Fibroblast of skin of right quadriceps (primary cell): ENCODE results near the gene TTLL11.
A peak's percentile ranks its signal among the peaks of the same experiment; 100 is the strongest.

Experiments
- DNase-seq: peaks from one replicate; pipeline ENCODE4 v3.0.0-alpha.2; 2013

The TTLL11 gene

DNA sequence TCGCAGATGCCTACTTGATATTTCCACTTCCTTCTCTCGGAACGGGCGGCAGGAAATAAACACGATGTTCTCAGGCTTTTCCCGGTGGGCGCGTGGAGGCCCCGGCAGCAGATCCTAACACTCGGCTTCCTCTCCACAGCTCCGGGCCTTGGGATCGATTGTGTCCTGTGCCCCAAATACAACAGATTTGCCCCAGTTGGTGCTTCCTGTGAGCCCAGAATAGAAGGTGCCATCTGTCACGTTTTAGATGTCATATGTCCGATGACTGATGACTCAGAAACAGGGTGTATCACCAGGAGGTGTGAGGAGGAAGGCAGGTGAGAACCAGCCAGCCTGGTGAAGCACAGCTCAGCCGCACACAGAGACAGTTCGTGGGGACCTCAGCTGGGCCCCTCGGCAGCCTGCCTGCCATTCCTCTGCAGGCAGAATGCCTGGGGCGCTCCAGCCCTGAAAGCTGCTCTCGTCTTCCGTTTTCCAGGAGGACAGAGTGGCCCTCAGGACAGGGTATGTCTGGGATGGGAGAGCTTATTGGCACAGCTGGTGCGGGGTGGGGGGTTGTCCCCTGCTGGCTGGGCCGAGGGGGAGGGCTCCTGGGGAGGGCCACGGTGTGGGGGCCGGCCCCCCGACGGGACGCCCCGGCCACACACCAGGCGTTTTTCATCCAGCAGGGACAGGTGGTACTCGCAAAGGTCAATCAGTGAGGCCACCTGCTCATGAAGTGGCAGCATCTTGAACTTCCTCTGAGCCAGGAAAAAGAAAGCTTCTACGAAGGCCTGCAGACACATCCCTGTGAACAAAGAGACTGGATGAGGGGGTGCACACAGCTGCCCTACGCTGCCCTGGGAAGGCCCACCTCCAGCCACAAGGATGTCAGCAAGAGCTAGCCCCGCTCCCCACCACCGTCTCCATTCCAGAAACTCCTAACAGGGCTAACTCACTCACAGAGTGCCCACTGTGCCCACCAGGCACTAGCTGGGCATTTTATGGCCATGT, 270.7 kb downstream of the TTLL11 start:
- no peak for DNase-seq

DNA sequence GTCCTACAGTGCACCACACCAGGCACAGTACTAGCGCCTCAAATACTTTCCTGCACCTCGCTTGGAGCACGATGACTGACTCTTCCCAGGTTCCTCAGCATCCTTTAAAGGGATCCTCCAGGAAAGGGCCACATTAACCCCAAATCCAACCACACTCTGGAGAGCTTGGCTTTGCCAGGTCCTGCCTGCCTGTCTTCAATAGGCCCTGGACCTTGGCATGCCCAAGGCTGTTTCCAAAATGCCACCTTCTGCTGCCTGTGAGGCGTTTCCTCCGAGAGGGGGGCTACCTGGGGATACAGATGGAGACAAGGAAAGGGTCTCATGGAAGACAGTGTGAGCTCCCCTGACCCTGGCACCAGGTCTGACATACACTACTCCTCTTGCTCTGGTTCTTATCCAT, 271.8 kb downstream of the TTLL11 start:
- DNase-seq = no peak

DNA sequence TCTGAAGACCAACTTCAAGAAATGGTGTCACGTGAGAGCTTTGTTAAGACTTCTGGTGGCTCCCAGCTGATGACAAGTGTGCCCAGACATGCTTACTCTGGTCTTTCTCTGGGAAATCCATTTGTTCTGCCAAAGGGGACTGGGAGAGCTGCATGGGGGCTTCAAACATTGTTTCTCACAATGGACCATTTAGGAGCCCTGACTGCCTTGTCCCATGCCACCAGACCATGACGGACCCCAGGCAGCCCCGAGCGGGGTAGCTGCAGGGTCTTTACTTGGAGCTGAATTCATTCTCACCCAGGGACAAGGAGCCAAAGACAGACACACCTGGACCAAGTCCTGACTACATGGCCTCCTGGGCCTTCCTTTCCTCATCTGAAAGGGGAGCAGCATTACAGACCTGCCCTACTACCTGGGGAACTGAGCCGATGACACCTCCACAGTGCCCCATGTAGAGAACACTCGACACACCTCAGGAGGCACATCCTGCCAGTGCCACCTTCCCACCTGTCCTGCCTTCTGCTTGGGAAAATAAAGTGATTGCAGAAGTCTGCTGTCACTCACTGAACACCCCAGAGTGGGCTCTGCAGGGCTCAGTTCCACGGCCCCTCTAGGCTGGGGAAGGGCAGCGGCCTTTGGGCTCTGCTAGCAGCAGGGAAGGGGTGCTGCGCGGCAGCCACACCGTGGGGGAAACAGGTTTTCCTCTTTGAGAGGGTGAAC, 272.7 kb downstream of the TTLL11 start:
- DNase-seq = no peak

DNA sequence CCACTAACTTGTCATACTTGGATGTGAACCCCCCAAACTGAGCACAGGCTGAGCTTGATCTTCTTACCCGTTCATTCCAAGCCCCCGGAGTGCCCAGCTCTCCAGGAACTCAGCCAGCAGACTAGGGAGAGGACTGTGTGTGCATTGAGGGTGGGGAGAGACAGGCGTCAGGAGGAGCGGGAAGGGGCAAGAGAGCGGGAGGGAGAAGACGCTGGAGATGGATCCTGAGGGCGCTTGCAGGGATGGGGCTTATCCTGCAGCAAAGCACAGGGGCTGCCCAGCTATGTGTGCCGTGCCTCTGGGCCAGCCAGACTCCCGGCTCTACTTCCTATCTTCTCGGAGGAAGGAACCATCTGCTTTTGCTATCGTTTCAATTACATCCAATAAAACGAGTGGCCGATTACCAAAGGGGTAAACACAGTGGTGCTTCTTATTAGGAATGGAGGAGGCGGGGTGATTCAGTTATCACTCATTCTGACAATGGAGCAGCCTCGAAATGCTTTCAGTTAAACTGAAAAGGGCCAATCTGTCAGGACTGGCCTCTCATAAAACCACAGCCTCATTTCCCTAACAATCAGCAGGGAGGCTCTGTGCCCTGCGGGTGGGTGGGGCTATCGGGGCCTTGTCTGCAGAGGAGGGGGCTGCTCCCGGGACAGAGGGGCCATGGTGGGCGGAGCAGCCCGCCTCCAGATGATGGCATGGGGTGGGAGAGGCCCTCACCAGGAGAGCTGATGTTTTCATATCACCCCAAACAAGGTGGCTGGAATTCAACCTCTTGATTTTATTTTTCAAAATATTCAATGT, 273.5 kb downstream of the TTLL11 start:
- peak; percentile 53 for DNase-seq

DNA sequence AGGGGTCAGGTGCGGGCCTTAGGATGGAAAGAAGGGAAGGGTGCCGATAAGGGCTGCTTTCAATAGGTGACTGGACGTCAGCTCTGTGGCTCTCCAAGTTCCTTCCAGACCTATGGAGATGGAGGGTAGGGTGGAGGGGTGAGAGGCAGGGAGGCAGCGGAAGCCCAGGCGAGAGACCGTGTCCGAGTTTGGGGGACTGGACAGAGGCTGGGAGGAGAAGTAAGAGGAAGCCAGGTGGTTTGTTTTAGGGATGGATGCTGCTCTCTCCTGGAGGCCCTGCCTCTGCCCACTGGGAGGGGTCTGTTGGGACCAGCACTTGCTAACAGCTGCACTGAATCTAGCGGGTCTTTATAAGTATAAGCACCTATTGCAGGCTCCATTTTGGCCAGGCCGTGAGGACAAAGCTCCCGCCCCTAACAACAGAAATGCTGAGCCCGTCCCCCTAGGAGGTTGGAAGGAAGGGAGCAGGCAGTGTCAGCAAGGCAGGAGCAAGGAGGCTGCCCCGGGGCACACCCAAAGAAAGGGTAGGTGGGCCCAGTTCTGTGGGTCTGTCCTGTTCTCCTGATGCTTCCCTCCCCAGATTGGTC, 274.2 kb downstream of the TTLL11 start:
- DNase-seq = no peak

DNA sequence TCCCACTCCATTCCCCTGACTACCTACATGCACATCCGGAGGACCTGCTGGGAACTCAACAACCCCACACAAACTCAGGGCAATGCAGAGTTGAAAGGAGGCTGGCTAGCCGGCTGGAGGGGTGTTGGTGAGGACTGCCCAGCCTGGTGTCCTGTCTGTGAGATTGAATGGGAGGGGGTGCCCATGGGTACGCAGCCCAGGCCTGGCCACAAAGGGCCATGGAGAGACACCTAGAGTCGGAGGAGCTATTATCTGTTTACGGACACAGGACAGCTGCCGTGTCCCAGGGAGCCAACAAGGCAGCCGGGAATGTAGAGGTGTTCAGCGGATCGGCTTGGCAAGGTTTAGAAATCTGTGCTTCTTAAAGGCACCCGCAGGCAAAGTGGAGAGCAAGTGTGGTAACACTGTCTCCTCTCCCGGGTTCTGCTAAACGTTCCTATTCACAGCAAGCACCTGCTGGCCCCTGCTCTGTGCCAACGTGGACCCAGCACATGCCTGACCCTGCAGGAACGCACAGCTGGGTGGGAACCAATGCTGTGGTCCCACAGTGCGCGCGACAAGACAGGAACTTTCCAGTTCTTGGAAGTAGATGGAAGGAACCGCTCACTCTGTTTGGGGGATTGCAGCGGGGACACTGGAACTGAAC, 275.0 kb downstream of the TTLL11 start:
- no peak for DNase-seq

DNA sequence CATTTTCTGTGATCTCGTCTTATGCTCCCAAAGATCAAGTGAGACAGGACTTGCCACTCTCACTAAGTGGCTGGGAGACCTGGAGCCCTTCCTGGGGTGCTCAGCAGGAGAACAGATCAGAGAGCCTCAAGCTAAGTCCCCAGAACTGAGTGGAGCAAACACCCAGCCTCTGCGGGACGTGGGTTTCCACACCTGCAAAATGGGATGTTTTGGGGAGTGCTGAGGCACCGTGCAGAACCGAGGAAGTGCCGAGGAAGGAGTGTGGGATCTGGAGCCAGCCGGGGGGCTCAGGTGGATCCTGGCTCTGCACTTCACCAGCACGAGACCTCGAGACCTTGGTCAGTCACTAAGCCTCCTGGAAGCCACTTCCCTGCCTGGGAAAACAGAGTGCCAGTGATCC, 275.6 kb downstream of the TTLL11 start:
- no peak for DNase-seq

DNA sequence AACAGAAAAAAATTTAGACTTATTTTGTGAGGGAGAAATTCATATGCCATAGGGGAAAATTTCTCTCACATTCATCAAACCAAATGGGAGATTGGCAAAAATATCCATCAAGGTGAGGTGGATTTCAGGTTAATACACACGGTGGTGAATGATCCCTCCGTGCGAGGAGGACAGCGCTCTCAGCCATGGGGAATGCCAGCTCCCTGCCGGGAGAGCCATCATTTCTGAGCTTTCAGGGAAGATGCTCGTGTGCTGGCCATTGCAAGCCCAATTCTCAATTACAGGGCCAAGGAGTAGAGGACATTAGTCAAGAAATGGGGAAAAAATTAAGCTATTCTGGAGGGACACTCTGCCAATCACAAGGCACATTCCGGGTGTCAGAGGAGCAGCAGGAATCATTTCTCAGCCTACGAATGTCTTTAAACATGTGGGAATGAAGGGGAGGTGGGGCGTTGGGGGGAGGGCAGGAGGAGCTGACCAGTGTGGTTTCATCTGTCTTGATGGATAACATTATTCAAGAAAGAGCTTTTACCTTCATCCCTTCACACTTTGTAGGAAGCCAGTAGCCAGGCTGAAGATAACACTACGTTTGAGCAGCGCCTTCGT, 276.2 kb downstream of the TTLL11 start:
- DNase-seq = no peak

DNA sequence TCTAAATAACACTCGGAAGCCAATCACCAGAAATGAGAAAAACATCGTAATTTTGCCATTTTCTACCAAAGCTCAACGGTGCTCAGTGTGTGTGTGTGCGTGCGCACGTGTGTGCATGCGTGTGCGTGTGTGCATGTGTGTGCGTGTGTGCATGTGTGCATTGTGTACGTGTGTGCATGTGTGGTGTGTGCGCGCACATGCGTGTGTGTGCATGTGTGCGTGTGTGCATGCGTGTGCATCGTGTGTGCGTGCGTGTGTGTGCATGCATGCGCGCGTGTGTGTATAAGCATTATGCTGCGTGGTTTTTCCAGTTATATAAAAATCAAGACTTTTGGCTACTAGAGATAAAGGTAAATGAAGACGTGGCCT, 276.7 kb downstream of the TTLL11 start:
- no peak for DNase-seq

DNA sequence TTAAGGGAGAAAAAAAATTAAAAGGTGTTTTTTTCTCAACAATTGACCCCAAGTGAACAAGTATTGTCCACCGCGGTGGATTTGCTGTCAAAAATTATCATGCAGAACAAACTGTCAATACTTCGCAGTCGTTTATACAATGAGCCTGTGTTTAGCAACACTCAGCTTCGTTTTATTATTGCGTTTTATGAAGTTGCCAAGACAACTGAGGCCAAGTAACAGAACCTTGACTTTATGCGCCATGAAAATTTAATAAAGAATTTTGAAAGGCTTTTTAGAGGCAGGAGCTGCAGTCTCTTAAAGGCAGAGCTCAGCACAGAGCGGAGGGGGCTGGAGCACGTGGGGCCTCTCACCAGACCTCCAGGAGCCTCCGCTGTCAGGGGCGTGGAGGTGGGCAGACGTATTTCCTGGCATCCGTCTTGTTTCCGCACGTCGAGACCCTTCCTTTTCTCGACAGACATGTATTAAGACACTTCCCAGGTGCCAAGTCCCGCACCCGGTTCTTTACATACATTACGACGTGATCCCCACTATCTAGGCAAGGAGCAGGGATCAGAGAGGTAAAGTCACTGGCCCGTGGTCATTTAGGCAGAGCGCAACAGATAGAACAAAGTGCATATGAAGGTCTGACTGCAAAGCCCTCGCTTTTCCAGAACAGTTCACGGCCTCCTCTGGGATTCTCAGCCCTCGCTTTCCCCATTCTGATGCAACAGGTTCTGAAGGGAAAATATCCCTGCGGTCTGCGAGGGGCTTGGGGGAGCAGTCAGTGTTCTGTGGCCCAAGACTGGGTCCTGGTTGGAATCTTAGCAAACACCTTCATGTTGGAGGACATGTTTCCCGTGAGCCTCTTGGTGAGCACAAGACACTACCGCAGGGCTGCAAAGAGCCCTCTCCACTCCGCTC, 277.3 kb downstream of the TTLL11 start:
- no peak for DNase-seq

DNA sequence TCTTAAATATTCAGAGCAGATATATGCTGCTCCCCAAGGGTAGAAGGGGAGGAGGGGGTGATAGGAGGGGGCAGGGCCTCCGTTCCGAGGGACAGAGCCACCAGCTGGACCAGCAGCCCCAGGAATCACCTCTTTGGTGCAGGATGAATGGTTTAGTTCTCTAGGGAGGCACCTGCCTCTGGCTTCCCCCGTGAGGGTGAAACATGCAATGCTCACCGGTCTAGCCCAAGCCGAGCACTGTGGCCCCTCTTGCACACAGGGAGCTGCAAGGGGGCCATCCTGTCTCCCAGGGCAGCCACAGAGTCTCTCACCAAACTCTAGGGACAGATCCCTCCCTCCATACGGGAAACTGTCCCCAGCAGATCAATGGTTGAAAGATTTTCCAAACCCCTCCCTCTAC, 278.0 kb downstream of the TTLL11 start:
- no peak for DNase-seq

DNA sequence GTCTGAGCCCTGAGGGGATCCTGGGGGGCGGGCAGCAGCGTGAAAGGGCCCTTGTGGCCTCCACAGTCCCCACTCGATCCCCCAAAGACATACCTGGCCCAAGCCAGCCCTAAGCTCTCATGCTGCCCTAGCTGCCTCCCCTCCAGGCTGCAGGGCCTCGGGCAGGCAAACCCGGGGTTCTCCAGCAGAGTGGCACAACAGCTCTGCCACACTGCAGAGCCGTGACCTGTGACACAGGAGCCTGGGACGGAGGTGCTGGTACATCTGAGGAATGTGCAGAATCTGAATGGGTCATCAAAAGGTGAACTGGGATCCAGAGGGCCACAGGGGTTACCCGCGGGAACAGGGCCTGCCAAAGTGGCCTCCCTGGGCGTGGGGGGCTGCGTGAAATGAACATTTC, 278.5 kb downstream of the TTLL11 start:
- DNase-seq = no peak

DNA sequence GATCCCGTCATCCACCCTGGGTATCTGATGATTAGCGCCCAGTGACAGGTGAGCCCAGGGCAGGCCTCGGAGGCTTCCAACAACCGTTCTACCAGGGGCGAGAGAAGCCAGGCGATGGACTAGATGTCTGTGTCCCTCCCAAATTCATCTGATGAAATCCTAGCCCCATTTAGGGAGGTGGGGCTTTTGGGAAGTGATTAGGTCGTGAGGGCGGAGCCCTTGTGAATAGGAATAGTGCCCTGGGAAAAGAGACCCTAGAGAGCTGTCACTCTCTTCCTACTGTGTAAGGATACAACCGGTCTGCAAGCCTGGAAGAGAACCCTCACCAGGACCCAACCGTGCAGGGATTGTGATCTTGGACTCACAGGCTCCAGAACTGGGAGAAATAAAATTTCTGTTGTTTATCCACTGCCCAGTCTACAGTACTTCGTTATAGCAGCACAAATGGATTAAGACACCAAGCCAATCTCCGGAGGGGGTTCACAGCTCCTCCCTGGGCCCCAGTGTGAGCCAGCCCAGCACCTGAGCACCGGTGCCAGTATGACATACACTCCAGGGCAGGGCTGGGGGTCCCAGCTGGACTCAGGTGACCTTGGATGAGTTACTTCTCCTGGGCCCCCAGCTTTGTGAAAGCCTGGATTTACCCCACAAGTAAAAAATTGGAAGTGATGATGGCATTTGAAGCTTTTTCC, 279.4 kb downstream of the TTLL11 start:
- DNase-seq = no peak

DNA sequence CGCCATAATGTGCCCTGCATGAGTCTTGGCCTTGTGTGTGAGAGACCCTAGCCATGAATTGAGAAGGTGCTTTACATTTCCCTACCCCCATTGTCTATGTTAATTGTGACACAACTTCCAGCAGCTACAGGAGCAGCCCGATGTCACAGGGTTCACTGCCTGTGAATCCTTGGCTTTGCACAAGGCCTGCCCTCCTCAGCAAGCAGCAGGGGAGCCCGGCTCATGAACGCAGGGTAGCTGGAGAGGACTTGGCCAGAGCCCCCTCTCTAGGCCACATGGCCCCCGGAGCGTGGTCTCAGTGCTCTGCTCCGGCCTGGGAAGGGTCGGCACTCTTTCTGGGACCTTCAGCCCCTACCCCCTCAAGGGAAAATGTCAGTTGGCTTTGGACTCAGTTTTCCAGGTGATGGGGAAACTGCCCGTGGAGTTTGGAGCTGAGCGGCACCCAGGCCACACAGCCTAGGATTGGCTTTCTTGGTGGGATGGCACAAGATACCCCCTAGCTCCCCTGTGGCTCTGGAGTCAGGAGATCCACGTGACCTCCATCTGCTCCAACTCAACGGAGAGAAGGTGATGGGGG, 280.9 kb downstream of the TTLL11 start:
- DNase-seq = no peak

DNA sequence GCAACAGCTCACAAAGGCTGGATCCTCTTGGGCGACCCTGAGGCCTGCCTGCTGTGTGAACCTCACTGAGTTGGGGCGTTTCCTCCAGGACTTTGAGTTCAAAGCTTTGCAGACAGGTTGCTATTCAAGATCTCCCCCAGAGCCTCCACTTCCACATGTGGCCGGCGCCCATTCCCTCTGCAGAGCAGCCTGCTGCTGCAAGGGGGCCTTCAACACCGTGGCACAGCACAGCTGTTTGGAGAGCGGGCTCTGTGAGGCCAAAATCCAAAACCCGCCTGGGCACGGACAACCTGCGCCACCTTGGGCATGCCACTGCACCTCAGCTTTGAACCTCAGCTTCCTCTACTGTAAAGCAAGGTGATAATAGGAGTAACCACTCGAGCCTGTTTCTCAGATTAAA, 281.4 kb downstream of the TTLL11 start:
- no peak for DNase-seq

DNA sequence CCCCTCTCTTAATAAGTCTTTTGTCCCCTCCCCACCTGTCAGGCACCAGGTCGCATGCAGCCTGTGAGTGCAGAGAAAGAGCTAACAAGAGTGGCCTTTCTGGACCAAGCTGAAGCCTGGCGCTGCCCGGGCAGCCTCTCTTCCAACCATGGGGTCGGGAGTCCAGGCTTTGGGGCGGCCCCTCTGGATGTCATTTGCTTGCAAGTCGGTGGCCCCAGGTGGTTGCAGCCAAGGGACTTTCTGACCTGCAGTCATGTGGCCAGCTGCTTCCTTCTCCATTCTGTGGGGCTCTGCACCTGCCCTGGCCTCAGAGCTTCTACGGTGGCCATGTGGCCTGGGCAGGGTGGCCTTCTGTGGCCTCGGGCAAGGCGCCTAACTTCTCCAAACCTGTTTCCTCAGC, 282.0 kb downstream of the TTLL11 start:
- no peak for DNase-seq

DNA sequence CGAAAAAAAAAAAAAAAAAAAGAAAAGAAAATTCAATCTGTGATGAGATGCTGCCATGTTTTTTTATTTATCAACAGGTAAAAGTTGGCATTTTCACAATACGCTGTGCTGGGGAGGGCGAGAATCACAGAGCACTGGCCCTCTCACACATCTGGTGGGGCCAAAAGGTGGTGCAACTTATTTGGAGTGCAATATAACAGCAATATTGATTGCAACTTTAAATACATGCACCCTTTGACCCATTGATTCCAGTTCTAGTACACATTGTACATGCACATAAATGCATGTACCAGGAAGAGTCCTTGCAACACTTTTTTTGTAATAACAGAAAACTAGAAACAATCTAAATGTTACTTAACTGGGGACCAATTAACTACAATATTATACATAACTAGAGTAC, 282.6 kb downstream of the TTLL11 start:
- DNase-seq = no peak

DNA sequence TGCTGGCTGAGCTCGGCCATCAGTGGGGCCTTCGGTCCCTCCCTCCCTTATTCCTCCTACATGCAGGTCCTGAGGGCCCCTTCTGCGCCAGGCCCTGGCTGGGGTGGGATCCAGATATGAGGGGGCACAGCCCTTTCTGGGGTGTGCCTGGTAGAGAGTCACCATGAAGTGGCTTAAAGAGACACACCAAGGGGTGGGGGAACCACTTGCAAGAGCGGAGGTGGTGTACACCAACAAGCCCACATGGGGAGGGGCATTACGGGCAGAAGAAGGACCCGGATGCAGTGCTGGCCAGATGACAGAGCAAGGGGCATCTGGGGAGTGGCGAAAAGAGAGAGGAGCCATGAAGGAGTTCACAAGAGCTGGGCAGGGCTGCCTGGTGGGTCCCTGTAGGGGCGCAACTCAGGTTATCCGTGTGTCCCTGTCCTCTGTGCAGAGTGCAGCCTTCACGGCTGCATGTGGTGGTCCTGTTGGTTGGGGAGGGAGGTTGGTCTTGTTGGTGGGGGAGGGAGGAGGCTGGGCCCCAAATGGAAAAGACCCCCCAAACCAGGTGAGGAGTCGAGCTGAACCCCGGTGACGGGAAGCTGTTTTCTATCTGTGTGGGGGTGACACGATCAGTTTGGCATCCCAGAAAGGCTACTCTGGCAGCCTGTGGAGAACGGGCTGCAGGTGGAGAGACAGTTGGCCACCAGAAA, 283.6 kb downstream of the TTLL11 start:
- DNase-seq = no peak

DNA sequence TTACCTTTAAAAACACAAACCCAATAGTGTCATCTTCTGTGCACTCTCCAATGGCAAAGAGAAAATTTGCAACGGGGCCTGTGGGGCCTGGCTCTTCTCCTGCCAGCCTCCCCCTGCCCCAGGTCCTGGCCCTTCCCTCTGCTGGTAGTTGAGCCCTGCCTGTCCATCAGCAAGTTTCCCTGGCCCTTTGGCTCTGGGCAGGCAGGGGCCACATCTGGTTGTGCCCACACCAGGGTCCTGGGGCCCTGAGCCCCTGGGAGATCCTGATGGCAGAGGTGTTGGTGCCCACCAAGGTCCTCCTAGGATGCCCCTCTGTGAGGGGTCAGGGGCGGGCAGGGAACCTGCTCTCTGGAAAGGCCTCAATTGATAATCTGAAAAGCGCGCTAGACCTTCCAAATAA, 284.3 kb downstream of the TTLL11 start:
- no peak for DNase-seq
